GM23338 (cell line): Measurements from ENCODE around the gene ARID4B. TPM values are rescaled to one million over a fixed set of nuclear protein-coding genes. Genes with fewer than 3 reads are reported as not detected.

Experiments
- ATAC-seq: fragments of 200-7000 bp; cut with Tn5 transposase; 3 replicates; pipeline ENCODE4 v1.9.1; 2020
- DNase-seq: peaks from one replicate; pipeline ENCODE4 v3.0.0-alpha.2; 2015; ENCODE audit warnings: low spot score
- H2AFZ ChIP-seq: fragments of 200-600 bp; sonication (generic); 2 replicates; pipeline ENCODE4 v1.8.0; 2016; ENCODE audit warnings: antibody characterized with exemption, mild to moderate bottlenecking, moderate library complexity
- H3F3A ChIP-seq: fragments of 200-600 bp; sonication (generic); replicated peaks from 2 replicates; pipeline ENCODE4 v1.8.0; 2017; ENCODE audit warnings: antibody characterized with exemption, mixed run types, low read depth
- H3K27ac ChIP-seq: fragments of 200-600 bp; sonication (generic); 2 replicates; pipeline ENCODE4 v1.6.1; 2016; ENCODE audit warnings: low read depth
- H3K27me3 ChIP-seq: fragments of 200-600 bp; sonication (generic); 2 replicates; pipeline ENCODE4 v1.8.0; 2016; ENCODE audit warnings: mild to moderate bottlenecking, mixed run types, moderate library complexity; ENCODE audit not compliant: insufficient read depth
- H3K36me3 ChIP-seq: fragments of 200-600 bp; sonication (generic); 2 replicates; pipeline ENCODE4 v1.8.0; 2016; ENCODE audit warnings: mild to moderate bottlenecking; ENCODE audit not compliant: insufficient read depth
- H3K4me1 ChIP-seq: fragments of 200-600 bp; sonication (generic); 2 replicates; pipeline ENCODE4 v1.8.0; 2016; ENCODE audit warnings: mild to moderate bottlenecking, moderate library complexity; ENCODE audit not compliant: insufficient read depth
- H3K4me2 ChIP-seq: fragments of 200-600 bp; sonication (generic); 2 replicates; pipeline ENCODE4 v1.7.1; 2017; ENCODE audit warnings: mixed run types
- H3K4me3 ChIP-seq: fragments of 200-600 bp; sonication (generic); 2 replicates; pipeline ENCODE4 v1.6.1; 2016; ENCODE audit warnings: mixed run types
- H3K79me2 ChIP-seq: fragments of 200-600 bp; sonication (generic); replicated peaks from 2 replicates; pipeline ENCODE4 v1.8.0; 2017; ENCODE audit warnings: mild to moderate bottlenecking; ENCODE audit not compliant: insufficient read depth
- H3K9me2 ChIP-seq: fragments of 200-600 bp; sonication (generic); 2 replicates; pipeline ENCODE4 v1.8.0; 2017; ENCODE audit not compliant: insufficient read depth
- H4K20me1 ChIP-seq: fragments of 200-600 bp; sonication (generic); replicated peaks from 2 replicates; pipeline ENCODE4 v1.8.0; 2017; ENCODE audit warnings: mild to moderate bottlenecking; ENCODE audit not compliant: insufficient read depth
- H3K27ac Mint-ChIP-seq: 2 replicates; pipeline ENCODE4 v1.8.0; 2020; ENCODE audit warnings: inconsistent platforms, mild to moderate bottlenecking, moderate library complexity, mixed read lengths
- H3K27me3 Mint-ChIP-seq: 3 replicates; pipeline ENCODE4 v1.8.0; 2022; ENCODE audit warnings: low read depth, mild to moderate bottlenecking, moderate library complexity, mixed read lengths, inconsistent platforms; ENCODE audit not compliant: insufficient read depth, poor library complexity
- H3K36me3 Mint-ChIP-seq: 3 replicates; pipeline ENCODE4 v1.8.0; 2021; ENCODE audit warnings: low read depth, mild to moderate bottlenecking, inconsistent platforms, moderate library complexity, mixed read lengths
- H3K4me1 Mint-ChIP-seq: 3 replicates; pipeline ENCODE4 v1.8.0; 2020; ENCODE audit warnings: mild to moderate bottlenecking, inconsistent platforms, mixed read lengths
- H3K4me3 Mint-ChIP-seq: 3 replicates; pipeline ENCODE4 v1.8.0; 2021; ENCODE audit warnings: moderate library complexity, mild to moderate bottlenecking, inconsistent platforms, mixed read lengths
- H3K9me3 Mint-ChIP-seq: 3 replicates; pipeline ENCODE4 v1.8.0; 2020; ENCODE audit warnings: moderate library complexity, mild to moderate bottlenecking, inconsistent platforms, mixed read lengths
- CREB1 ChIP-seq: fragments of 250-450 bp; sonication (Bioruptor Pico); IDR thresholded peaks from 2 replicates; pipeline ENCODE4 v1.5.0; 2020; ENCODE audit warnings: low read depth, mild to moderate bottlenecking, moderate library complexity
- CTCF ChIP-seq, 2 experiments: fragments of 200-600 bp in 1 of 2; sonication (generic) in 1 of 2; conservative IDR thresholded peaks; 2 replicates each; pipeline versions ENCODE4 v1.5.1 to v1.6.1; 2016 to 2017; ENCODE audit warnings: antibody characterized with exemption in 2 of 2, low read depth in 2 of 2, mild to moderate bottlenecking in 2 of 2, moderate library complexity in 1 of 2
- ETS1 ChIP-seq: IDR thresholded peaks from 2 replicates; pipeline ENCODE4 v1.6.1; 2016; ENCODE audit warnings: antibody characterized with exemption
- EZH2 ChIP-seq: fragments of 200-600 bp; sonication (generic); IDR thresholded peaks from one replicate; pipeline ENCODE4 v1.8.0; 2017; ENCODE audit warnings: antibody characterized with exemption, mild to moderate bottlenecking, low read depth; ENCODE audit not compliant: unreplicated experiment
- EZH2phosphoT487 ChIP-seq: fragments of 200-600 bp; sonication (generic); IDR thresholded peaks from one replicate; pipeline ENCODE4 v1.8.1; 2018; ENCODE audit warnings: antibody characterized with exemption; ENCODE audit not compliant: unreplicated experiment
- JUNB ChIP-seq: IDR thresholded peaks from one replicate; pipeline ENCODE4 v1.6.1; 2016; ENCODE audit warnings: antibody characterized with exemption; ENCODE audit not compliant: unreplicated experiment
- NANOG ChIP-seq: IDR thresholded peaks from 2 replicates; pipeline ENCODE4 v1.6.1; 2016; ENCODE audit warnings: antibody characterized with exemption, borderline replicate concordance
- POLR2AphosphoS5 ChIP-seq: IDR thresholded peaks from 2 replicates; pipeline ENCODE4 v1.6.1; 2016; ENCODE audit warnings: antibody characterized with exemption, low read depth
- REST ChIP-seq: IDR thresholded peaks from one replicate; pipeline ENCODE4 v1.6.1; 2018; ENCODE audit warnings: antibody characterized with exemption; ENCODE audit not compliant: unreplicated experiment
- STAT1 ChIP-seq: IDR thresholded peaks from one replicate; pipeline ENCODE4 v1.6.1; 2016; ENCODE audit warnings: antibody characterized with exemption; ENCODE audit not compliant: unreplicated experiment
- ZNF114 ChIP-seq: fragments of 250-450 bp; sonication (Bioruptor Pico); IDR thresholded peaks from 2 replicates; pipeline ENCODE4 v1.5.0; 2020; ENCODE audit warnings: mild to moderate bottlenecking, moderate library complexity
- ZNF331 ChIP-seq: fragments of 250-450 bp; sonication (Bioruptor Pico); IDR thresholded peaks from 2 replicates; pipeline ENCODE4 v1.5.0; 2020; ENCODE audit warnings: low read depth, mild to moderate bottlenecking, moderate library complexity
- ZNF462 ChIP-seq: fragments of 250-450 bp; sonication (Bioruptor Pico); IDR thresholded peaks from 2 replicates; pipeline ENCODE4 v1.5.0; 2020; ENCODE audit warnings: mild to moderate bottlenecking, moderate library complexity
- polyA plus RNA-seq: library from polyadenylated mRNA; unstranded; fragments of >200 nt; fragmentation: Nextera tagmentation; extraction: Ambion mirVana; gene quantifications from 2 replicates; pipeline ENCODE4 v1.2.1, GENCODE V29; 2016
- total RNA-seq: library from RNA; depleted of rRNA; stranded (reverse); fragments of >200 nt; shearing (Covaris generic); gene quantifications from 2 replicates; pipeline ENCODE4 v1.2.3, GENCODE V29; 2014

Gene ARID4B
- total and polyA plus RNA-seq, 2 experiments from 2014 or later, result 25.1 to 59.8 TPM

GRCh38 chr1:235259133-235259778, 68.7 kb downstream of the ARID4B start:
- Histone ChIP-seq H3K36me3 (no peaks in the 10 kb centered on the region; the same call in 1 of the 2 replicates), H3K79me2 (peaks cover 86% of the 10 kb centered on the region), H3K4me2 (peak overlapping the region; percentile 64), H2AFZ (no peak overlapping the region), H3F3A (no peaks in the 10 kb centered on the region), H3K4me1 (peaks cover 21% of the 10 kb centered on the region), H3K27me3 (no peaks in the 10 kb centered on the region), H3K27ac (peak overlapping the region; percentile 69), H4K20me1 (peaks cover 22% of the 10 kb centered on the region), H3K9me2 (no peaks in the 10 kb centered on the region), H3K4me3 (0 out of 2 replicates have a peak overlapping the region, but pooled peaks have one; percentile 6)
- H3K4me3 Mint-ChIP-seq, result no peak overlapping the region
- H3K27ac Mint-ChIP-seq, result 0 out of 2 replicates have a peak overlapping the region, but pooled peaks have one; percentile 65
- H3K36me3 Mint-ChIP-seq, result peaks cover 11% of the 10 kb centered on the region; the same call in 2 of the 3 replicates
- ATAC-seq (no peak), DNase-seq (no peak)
- peaks cover 15% of the 10 kb centered on the region for H3K4me1 Mint-ChIP-seq
- peaks cover 6% of the 10 kb centered on the region for H3K27me3 Mint-ChIP-seq
- TF ChIP-seq NANOG, result no peak
- no peak for TF ChIP-seq POLR2AphosphoS5
- no peak for TF ChIP-seq ZNF462
- TF ChIP-seq ZNF331, result no peak
- no peak for TF ChIP-seq CTCF (conservative IDR thresholded peaks at IDR 0.05; ENCODE audit: low read depth in 2 of 2)
- no peak for TF ChIP-seq ETS1
- TF ChIP-seq CREB1 (CRISPR knock-in tag), result no peak
- TF ChIP-seq EZH2, result no peak
- no peak for TF ChIP-seq ZNF114 (CRISPR knock-in tag)
- no peak for TF ChIP-seq JUNB
- no peak for TF ChIP-seq REST
- no peak for TF ChIP-seq EZH2phosphoT487
- TF ChIP-seq STAT1, result no peak
- H3K9me3 Mint-ChIP-seq, result no peaks in the 10 kb centered on the region
